ENCODE measurements around the gene PRLR. TPM values are rescaled to one million over a fixed set of nuclear protein-coding genes. Genes with fewer than 3 reads are reported as not detected.

The PRLR gene
- total RNA-seq, 4 donors from 2014 or later: 9.1 to 69.5 (median 54.1) TPM

GRCh38 chr5:35082530-35082929 is 147.8 kb downstream of the PRLR start:
- no peak overlapping the region for H3K27ac ChIP-seq
- no peaks in the 10 kb centered on the region for H3K27me3 ChIP-seq
- H3K9me3 ChIP-seq: no peaks in the 10 kb centered on the region
- TF ChIP-seq CTCF (IDR thresholded peaks at IDR 0.05): no peak
- no peak for TF ChIP-seq POLR2A (IDR thresholded peaks at IDR 0.05)
- no peaks in the 10 kb centered on the region for H3K36me3 ChIP-seq
- no peak for DNase-seq
- no peaks in the 10 kb centered on the region for H3K4me1 ChIP-seq
- H3K4me3 ChIP-seq: no peak overlapping the region

DNA sequence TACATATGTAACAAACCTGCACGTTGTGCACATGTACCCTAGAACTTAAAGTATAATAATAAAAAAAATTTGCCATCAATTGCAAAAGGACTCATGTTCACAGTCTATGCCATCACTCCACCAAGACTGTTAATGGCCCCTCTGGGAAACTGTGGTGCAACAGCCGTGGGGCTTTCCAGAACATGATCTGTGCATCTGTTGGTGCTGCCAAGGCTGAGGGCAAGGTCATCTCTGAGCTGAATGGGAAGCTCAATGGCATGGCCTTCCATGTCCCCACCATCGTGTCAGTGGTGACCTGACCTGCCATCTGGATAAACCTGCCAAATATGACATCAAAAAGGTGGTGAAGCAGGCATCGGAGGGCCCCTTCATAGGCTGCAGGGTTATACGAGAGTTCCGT is 149.2 kb downstream of the PRLR start:
- Histone ChIP-seq H3K4me3 (no peak overlapping the region), H3K4me1 (no peaks in the 10 kb centered on the region), H3K27me3 (no peaks in the 10 kb centered on the region), H3K36me3 (no peaks in the 10 kb centered on the region), H3K27ac (no peak overlapping the region), H3K9me3 (no peaks in the 10 kb centered on the region)
- DNase-seq: no peak
- TF ChIP-seq CTCF (IDR thresholded peaks at IDR 0.05) (no peak), POLR2A (IDR thresholded peaks at IDR 0.05) (no peak)

DNA sequence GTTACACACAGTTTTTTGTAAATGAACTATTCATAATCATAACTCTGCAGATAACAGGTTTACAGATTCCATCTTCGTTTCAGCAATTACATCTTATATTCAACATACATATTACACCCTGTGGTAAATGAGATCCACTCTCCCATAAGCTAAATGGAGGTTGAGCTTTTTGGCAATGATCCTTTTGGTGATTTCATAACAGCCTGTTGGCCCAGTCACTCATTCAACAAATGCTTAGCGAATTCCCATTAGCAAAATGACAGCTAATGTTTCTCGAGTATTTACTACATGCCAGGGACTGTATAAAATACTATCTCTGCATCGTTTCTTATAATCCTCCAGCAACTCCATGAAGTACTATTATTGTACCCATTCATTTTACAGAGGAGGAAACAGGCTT is 157.1 kb downstream of the PRLR start:
- Histone ChIP-seq H3K9me3 (no peaks in the 10 kb centered on the region), H3K36me3 (no peaks in the 10 kb centered on the region), H3K27me3 (no peaks in the 10 kb centered on the region), H3K4me1 (no peaks in the 10 kb centered on the region), H3K4me3 (no peak overlapping the region), H3K27ac (no peak overlapping the region)
- no peak for TF ChIP-seq CTCF (IDR thresholded peaks at IDR 0.05)
- TF ChIP-seq POLR2A (IDR thresholded peaks at IDR 0.05): no peak
- no peak for DNase-seq

DNA sequence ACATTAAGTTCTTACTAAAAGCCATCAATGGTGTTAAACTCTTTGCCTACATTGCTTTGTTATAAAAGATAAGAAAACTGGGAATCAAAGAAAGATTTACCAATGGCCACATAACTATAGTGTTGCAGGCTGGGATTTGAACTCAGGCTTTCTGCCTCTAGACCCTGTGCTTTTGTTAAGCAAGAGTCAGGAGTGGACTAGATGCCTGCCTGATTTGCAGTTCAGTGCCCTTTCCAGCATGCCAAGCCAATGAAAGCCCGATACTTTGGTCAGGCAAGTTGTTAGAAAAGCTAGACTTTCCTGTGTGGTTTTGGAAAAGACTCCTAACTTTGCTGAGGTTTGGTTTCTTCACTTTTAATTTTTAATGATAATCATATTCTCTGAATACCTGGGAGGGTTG is 161.1 kb downstream of the PRLR start:
- peaks cover 0 to 8% (median 0%) of the 10 kb centered on the region in 3 donors for H3K36me3 ChIP-seq
- no peaks in the 10 kb centered on the region for H3K9me3 ChIP-seq
- no peaks in the 10 kb centered on the region for H3K4me1 ChIP-seq
- H3K27me3 ChIP-seq: no peaks in the 10 kb centered on the region
- no peak overlapping the region for H3K27ac ChIP-seq
- TF ChIP-seq POLR2A (IDR thresholded peaks at IDR 0.05) (no peak), CTCF (IDR thresholded peaks at IDR 0.05) (no peak)
- no peak for DNase-seq
- no peak overlapping the region for H3K4me3 ChIP-seq

- Histone ChIP-seq H3K27ac (no peak overlapping the region), H3K36me3 (peaks cover 0 to 8% (median 0%) of the 10 kb centered on the region in 3 donors), H3K4me3 (no peak overlapping the region), H3K27me3 (no peaks in the 10 kb centered on the region), H3K4me1 (no peaks in the 10 kb centered on the region), H3K9me3 (no peaks in the 10 kb centered on the region)
- DNase-seq: no peak
- TF ChIP-seq CTCF (IDR thresholded peaks at IDR 0.05) (no peak), POLR2A (IDR thresholded peaks at IDR 0.05) (no peak)
Measured at GRCh38 chr5:35067985-35068384, 162.3 kb downstream of the PRLR start.

GRCh38 chr5:35066260-35066795 is 164.0 kb downstream of the PRLR start:
- TF ChIP-seq CTCF (IDR thresholded peaks at IDR 0.05) (no peak), POLR2A (IDR thresholded peaks at IDR 0.05) (no peak)
- no peak for DNase-seq
- Histone ChIP-seq H3K36me3 (peaks cover 0 to 8% (median 0%) of the 10 kb centered on the region in 3 donors), H3K27ac (no peak overlapping the region), H3K4me3 (no peak overlapping the region), H3K9me3 (no peaks in the 10 kb centered on the region), H3K27me3 (no peaks in the 10 kb centered on the region), H3K4me1 (no peaks in the 10 kb centered on the region)

All from Peyer's patch (tissue), 4 donors.